Measurements from ENCODE around the gene LCP2.

Gene LCP2

DNA sequence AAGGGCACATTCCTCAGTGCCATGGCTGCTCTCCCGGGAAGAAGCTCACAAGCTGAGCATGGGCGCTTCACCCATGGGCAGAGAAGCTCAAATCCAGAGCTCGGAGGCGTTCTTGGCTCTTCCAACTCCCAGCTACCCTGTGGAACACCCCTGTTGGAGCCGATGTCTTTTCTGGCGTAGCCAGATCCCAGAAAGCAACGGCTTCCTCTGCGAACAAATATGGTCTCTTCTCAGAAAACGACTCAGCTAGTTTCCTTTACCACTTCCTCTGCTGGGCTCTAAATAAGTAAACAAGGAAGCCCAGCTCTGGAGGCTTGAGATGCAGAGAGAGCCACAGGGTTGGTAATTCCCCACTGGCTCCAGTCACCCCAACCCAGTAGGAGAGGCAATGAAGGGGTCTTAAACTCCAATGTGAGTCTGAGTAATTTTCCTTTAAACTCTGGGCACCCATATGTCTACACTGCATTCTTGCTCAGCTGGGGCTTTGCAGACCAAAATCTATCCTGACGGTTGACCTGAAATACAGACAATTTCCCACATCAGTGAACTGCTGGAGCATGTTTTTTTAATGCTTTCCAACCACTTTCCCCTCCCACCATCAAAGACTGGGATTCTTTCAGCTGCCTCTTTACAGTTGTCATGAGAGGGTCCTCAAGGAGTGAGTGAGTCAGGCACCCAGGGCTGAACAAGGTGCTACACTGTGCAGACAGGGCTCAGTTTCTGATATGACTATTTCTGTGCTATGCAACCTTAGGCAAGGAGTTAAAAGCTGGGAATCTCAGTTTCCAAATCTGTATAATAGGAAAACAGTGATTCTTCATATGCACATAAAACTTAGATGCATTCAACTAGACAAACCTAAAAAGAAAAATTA lies at the start of gene LCP2:
LCP2 (minus strand) TSS at position 189 of the 874 bp plus-strand sequence; CDS start at position 23, 166 bp downstream.
- no peak for DNase-seq

DNA sequence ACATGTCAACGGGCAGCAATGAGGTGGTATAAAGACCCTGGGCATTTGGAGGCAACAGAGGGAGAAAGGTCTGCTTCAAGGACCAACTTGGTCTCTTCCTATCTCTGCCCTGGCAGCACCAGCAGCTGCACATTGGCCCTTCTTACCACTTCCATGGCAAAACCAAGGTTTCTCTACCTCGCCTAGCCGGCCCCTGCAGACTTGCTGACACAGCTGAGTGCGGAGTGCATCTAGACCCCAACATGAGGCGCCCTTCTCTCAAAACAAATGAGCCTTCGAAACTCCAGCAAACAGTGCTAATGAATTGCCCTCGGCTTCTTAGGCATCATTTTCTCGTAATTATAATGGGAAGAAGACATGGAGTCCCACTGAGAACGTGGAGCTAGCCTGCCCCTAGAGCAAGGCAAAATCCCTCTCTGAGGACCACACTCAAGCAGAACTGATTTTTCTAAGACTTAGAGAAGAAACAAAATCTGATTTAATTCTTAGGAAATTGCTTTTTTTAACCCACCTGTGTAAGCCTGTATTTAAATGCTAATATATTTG lies 49.5 kb upstream of the LCP2 start:
- DNase-seq = no peak

DNA sequence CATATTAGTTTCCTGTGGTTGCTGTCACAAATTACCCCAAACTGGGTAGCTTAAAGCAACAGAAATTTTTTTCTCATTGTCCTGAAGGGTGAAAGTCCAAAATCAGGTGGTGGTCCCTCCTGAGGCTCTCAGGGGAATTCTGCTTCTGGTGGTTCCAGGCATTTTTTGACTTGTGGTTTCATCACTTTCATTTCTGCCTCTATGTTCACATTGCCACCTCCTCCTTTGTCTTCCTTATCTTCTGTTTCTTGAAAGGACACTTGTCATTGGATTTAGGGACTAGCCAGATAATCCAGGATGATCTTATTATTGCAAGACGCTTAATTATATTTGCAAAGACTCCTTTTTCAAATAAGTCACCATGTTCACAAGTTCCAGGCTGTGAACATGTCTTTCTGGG lies 48.4 kb upstream of the LCP2 start:
- no peak for DNase-seq

DNA sequence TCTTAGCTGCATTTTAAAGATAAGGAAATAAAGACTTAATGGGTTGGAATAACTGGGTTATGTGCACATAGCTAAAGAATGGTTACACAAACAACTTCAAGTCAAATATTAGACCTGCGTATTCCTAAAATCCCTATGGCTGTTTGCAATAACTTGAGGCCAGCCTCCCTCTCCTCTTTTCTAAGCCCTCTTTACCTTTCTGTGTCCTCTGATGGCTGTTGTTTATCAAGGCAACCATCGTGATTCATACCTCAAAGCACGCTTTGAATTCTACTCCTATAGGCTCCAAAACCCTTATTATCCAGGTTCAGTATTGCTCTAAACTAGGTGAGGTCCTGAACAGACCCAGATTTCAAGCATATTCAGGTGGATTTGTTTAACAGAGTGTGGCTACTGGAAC lies 45.6 kb upstream of the LCP2 start:
- no peak for DNase-seq

DNA sequence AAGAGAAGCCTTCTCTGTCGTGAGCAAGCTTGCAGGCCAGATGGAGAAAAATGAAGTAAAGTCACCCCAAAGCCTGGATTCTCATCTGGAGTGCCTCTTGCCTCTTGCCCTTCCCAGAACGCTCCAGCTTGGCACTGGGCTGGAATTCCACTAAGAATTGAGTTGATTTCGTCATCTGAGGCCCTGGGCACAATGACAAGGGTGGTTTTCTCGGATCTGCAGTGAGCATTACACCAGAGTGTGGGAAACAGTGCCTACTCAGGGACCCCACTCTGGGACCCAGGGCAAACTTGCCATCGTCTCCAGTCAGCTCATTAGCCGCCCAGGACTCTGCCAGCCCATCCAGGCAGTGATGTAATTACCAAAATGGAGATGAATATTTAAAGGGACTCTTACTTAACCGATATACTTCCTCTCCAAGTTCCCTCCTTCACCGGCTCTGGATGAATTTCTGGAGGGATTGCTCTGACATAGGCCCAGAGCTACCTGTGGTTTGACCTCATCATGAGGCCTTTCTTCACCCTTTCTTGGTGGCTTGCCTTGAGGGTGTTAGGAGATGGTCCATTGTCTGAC lies 44.7 kb upstream of the LCP2 start:
- no peak for DNase-seq

DNA sequence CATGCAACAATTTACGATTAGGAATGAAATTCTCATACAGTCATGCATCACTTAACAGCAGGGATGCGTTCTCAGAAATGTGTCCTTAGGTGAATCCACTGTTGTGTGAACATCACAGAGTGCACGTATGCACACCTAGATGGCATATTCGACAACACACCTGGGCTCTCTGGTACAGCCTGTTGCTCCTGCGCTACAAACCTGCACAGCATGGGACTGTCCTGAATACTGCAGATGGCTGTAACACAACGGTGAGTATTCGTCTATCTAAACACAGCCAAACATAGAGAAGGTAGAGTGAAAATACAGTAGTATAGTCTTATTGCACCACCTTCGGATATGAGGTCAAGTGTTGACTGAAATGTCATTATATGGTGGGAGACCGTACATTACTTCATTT lies 44.0 kb upstream of the LCP2 start:
- DNase-seq = no peak

DNA sequence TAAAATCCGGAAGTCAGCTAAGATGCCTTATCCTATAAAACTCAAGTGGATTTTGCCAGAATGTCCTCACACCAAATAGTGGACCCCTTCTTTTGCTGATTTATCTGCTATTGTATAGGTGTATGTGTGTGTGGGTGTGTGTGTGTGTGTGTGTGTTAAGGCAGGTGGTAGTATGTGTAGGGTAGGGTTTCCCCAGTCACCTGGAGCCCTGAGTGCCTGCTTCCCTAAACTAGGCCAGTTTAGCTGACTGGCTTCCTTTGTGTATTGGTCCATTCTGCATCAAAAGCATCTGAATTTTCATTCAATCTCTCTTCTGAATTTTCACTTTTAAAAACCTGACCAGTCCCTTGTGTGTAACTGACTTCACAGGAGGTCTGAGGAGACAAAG lies 42.2 kb upstream of the LCP2 start:
- no peak for DNase-seq

DNA sequence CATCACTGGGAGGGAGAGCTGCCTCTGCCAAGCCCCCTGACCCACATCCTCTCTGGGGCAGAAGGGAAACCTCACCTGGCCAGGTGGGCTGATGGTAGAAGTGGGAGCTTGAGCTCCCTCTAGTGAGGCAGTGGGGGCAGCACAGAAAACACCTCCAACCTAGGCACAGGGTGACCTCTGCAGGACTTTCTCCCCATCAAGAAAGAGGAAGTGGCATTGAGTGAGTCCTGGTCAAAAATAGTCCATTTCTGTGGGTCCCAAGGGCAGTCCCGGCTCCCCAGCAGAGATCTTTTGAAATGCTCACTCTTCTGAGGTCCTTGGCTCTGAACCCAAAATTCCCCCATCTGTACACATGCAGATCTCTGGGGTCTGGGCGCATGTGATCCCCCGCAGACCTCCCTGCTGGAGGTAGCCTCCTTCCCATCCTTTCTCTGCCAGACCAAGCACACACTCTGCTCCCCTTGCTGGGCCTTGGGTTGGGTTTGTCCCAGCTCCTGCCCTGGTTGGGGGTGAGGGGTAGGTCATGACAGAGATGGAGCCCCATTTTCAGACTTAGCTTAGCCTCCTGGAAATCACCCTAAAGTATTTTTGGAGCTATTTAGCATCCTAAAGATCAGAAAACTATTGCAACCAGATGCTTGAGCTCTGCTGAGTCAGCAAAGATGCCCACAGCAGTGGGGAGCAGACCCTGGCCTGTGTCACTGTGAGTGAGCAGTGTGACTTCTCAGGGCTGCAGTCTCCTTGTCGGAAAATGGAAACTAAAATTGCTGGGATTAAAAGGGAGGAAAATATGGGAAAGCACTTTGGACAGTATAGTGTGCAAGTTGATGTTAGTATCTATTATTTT lies 41.6 kb upstream of the LCP2 start:
- DNase-seq = no peak

DNA sequence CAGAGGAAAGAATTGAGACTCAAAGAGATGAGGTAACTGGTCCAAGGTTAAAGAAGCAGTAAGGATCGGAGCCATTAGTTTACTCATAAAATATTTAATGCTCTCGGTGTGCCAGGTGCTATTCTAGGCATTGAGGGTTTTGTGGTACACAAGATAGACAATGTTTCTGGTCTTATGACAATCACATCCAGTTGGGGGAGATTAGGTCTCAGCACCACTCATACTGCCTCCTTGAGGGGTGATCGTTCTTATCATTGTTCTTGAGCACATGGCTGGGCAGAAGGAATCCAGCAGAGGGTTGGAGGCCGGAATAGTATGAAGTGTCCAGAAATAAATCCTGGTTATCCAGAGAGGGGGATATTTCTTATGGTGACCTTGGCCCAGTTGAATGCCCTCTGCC lies 40.7 kb upstream of the LCP2 start:
- no peak for DNase-seq

DNA sequence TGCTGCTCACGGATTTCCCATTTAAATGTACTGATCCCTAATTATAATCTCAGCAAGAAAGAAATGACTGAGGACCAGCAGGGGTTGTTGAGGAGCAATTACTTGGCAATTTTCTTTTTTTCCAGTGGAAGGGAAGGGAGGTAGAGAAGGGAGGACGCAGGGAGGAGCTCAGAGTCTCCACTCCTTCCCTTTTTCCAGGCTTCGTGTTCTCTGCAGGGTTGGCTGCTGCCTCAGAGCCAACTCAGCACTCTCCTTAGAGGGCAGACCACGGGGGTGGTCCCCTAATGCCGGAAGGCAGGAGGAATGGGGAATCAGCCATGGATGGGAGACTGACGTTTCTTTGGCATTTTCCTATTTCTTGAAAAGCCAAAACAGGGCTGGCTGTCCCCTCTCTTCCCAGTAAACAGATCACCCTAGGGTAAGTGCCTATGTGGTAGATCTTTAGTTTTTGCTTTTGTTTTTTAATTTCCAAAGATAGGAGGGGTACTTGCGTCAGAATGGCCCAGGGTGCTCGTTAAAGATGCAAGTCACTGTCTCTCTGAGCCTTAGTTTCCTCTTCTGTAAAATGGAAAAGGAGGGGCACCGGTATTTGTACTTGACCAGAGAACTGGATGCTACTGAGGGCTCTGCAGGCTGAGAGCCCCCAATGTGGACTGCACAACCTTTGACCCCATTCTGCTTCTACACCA lies 39.6 kb upstream of the LCP2 start:
- no peak for DNase-seq

DNA sequence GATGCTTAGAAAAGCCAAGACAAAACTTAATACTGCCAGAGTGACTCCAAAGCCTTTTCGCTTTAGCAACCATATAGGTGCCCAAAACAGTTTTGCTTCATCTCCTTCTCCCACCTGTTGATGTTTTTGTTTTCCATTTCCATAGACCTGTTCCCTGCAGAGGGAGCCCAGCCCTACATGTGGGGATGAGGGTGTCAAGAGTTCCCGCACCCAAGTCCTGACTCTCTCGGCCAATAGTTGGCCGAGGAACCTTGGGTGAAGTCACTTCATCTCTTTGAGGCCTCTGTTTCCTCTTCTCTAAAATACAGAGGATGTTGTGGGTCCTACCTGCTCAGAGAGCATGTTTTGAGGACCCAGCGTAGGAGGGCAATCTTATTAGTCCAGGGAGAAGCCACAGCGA lies 38.5 kb upstream of the LCP2 start:
- DNase-seq = no peak

DNA sequence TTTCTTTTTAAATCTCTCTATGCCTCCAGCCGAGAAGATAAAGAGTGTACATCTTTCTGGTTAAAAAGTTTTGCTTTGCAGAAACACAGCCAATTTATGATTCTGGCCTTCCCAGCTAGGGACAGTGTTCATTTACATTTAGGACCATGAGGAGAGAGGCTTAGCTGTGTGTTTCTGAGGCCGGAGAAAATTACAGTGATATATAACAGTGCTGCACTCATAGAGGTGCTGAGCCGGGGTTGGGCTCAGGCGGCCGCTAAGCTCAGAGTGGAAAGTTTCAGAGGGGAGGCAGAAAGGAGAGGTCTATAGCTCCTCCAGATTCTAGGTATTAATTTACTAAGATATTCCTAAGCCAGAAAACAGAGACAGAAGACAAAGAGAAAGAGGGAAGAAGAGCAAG lies 37.0 kb upstream of the LCP2 start:
- no peak for DNase-seq

DNA sequence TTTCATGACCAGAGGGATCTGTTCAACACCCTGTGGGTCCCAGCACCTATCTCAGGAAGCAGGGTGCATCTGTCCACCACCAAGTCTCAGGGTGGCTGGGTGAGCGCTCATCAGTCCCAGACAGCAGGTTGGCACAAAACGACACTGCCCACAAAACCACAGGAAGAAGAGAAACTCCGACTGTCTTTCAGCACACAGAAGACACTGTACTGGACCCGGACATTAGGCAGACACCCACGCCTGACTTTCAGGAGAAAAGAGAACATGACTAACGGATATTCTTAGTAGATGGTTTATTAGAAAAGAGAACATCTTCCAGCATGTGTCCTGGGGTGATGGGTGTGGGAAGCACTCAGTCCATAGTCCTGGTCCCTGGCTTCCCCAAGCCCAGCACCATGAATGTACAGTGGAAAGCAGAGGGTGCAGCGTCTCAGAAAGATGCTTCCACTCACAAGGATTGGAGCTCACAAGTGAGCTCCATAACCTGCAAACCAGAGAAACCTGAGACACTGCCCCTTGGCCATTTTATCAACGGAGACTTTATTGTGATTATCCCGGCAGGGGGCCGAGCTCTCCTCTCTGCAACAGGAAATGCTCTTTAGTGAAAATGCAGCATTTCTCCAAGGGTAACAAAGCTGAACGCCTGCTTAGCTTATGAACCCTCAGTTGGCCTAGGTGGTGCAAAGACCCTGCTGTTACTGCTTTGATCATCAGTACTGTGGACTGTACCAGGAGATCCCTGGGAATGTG lies 35.8 kb upstream of the LCP2 start:
- no peak for DNase-seq

DNA sequence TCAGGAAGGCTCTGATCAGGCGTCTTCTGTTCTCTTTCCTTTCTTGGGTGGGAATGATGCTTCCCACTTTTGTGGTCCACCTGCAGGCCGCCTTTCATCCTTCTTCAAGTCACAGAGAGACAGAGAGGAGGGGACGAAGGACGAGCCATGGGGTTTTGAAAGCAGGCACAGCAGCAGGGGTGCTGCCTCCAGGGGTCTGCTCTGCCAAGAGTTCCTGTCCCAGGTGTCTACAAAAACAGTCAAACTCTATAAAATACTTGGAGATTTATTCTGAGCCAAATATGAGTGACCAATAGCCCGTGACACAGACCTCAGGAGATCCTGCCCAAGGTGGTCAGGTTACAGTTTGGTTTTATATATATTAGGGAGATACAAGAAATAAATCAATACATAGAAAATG lies 34.5 kb upstream of the LCP2 start:
- DNase-seq = no peak

DNA sequence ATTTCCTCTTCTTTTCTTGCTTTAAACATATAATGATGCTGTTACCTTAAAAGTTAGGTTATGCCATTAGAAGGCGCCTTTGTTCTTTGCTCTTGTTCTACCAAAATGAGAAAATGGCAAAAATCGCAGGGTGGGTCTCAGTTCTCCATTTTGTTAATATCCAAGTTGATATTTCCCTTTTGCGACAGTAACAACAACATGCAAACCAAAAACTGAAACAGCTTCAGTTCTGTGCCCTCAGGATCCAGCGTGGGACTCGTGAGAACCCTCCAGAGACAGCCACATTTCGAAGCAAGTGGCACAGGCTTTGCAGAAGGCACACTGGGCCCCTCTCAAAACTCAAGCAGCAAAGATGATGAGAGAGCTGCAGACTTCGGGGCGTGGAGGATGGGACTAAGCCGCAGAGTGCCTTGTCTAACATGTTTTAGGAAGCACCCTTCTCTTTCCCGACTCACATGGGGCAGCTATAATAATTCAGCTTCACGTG lies 33.0 kb upstream of the LCP2 start:
- no peak for DNase-seq

DNA sequence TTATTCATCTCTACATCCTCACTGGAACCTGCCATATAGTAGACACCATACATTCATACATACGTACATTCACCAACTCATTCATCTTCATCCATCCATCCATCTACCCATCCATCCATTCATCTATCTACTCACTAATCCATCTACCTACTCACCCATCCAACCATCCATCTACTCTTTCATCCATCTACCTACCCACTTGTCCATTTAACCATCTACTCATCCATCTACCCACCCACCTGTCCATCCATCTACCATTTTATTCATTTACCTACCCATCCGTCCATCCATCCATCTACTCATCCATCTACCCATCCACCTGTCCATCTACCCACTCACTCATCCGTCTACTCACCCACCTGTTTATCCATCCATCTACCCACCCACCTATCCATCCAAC lies 31.9 kb upstream of the LCP2 start:
- no peak for DNase-seq

DNA sequence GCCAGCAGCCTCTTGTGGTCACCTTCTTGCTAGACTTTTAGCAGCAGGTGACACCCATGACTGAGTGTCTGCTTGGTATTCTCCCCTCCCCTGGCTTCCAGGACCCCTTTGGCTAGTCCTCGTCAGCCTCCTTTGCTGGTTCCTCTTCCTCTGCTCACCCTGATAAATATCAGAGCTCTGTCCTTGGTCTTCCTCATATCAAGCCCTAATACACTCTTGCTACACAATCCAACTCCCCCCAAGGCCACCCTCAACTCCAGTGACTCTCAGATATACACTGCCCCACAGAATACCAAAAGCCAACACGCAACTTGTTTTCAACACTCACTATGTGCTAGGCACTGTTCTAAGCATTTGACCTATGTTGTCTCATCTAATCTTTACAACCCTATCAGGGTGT lies 30.3 kb upstream of the LCP2 start:
- no peak for DNase-seq

DNA sequence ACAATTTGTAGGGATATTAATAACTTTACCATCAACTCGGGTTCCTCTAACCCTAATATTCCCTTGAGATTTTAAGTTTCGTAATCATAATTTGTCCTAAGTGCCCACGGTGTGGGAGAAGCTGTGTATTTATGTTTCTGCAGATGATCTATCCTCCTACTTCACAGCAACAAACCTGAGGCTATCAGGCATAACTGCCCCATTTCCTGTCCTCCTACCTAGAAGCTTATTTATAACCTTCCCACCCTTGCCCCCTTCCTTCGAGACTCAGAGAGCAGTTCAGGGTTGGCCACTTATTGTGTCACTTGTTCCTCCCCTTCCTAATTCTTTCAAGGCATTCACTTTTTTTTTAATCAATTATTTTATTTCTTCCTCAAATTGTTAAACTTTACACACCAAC lies 29.6 kb upstream of the LCP2 start:
- no peak for DNase-seq

DNA sequence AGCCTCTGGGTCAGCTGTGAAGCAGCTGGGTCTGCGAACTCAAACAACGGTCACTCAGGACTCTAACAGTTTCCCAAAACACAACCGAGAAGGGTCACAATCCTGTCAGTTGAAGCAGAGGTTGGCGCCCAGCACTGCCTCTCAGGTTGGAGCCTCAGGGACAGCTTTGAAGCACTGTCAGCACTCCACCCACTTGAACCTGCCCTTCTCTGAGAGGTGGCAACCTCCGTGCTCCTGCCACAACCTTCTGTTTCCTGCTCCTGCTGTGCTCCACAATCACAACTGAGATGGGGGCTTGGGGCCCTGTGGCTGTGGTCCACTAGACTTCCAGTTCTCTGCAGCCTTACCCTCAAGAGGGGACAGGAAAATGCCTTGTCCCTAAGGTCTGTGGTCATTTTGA lies 21.7 kb upstream of the LCP2 start:
- no peak for DNase-seq

DNA sequence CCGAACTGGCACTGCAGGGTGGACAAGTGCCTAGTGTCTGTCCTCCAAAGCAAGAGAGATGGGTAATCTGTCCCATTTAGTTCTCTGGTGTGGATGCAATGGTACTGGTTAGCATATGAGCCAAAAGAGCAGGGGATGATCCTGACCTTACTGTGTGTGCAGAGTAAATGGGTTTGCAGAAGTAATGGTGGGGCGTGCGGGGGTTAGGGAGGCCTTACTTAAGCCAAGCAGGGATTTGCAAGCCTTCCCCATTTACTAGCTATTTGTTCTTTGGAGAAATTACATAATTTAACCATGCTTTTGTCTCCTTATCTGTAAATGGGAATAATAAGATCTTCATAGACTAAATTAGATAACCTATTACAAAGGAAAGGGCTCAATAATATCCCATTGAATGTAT lies 19.9 kb upstream of the LCP2 start:
- DNase-seq = no peak

DNA sequence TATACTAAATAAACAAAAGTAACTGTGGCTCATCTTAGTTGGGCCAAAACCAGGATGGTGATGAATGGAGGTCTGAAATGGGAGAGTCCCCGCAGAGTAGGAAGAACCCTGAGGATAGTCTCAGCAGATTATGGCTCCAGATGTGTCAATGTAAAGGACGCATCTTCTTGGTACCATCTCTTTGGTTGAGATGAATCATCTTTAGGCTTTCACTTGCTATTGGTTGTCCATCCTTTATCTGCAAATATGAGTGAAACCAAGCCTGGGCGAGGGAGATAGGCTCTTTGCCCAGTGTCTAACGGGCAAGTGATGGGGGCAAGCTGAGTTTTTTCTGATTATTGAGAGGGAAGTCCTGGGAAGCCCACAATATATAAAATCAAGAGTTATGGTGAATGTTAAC lies 19.4 kb upstream of the LCP2 start:
- no peak for DNase-seq

DNA sequence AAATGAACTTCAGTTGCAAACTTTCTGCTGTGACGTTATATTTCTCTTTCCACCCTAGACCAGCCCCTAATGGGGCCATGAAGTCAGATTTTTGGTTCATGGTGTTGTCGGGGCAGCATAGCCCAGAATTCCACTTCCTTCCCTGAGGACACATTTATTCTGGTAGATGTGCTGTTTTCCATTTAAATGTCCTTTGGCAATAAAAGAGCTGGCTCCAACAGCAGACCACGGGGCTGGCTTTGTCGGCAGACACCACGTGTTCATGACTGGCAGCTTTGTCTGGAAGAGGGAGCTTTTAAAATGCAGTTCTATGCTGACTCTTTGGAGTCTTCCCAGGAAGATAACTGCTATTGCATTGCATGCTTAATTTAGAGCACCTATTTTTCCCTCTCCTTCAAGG lies 17.6 kb upstream of the LCP2 start:
- no peak for DNase-seq
